Mucosa of rectum (tissue), 2 donors: ENCODE results near the gene PLCB4.

Experiments
- H3K27ac ChIP-seq, 2 donors: one replicate each; pipeline ENCODE4 v1.7.0; 2013; ENCODE audit warnings: inconsistent platforms in 2 of 2, low read depth in 2 of 2, low read length in 2 of 2
- H3K27me3 ChIP-seq, 2 donors: one replicate each; pipeline ENCODE4 v1.7.0; 2013; ENCODE audit warnings: low read length in 2 of 2; ENCODE audit not compliant: control insufficient read depth in 2 of 2, insufficient read depth in 2 of 2
- H3K36me3 ChIP-seq, 2 donors: one replicate each; pipeline ENCODE4 v1.7.0; 2013; ENCODE audit warnings: low read length in 2 of 2; ENCODE audit not compliant: control insufficient read depth in 2 of 2, insufficient read depth in 2 of 2
- H3K4me1 ChIP-seq, 2 donors: one replicate each; pipeline ENCODE4 v1.7.0; 2013; ENCODE audit warnings: low read length in 2 of 2, mild to moderate bottlenecking in 1 of 2; ENCODE audit not compliant: control insufficient read depth in 2 of 2, insufficient read depth in 2 of 2
- H3K4me3 ChIP-seq, 2 donors: one replicate each; pipeline ENCODE4 v1.7.0; 2013; ENCODE audit warnings: low read length in 2 of 2
- H3K9ac ChIP-seq, 2 donors: one replicate each; pipeline ENCODE4 v1.7.0; 2013; ENCODE audit warnings: low read length in 2 of 2, low read depth in 1 of 2, mild to moderate bottlenecking in 1 of 2
- H3K9me3 ChIP-seq, 2 donors: one replicate each; pipeline ENCODE4 v1.7.0; 2013; ENCODE audit warnings: low read length in 2 of 2; ENCODE audit not compliant: control insufficient read depth in 2 of 2
- donor health status: healthy.
- donor health status: Normal muscosa, but diverticular disease.

The PLCB4 gene

DNA sequence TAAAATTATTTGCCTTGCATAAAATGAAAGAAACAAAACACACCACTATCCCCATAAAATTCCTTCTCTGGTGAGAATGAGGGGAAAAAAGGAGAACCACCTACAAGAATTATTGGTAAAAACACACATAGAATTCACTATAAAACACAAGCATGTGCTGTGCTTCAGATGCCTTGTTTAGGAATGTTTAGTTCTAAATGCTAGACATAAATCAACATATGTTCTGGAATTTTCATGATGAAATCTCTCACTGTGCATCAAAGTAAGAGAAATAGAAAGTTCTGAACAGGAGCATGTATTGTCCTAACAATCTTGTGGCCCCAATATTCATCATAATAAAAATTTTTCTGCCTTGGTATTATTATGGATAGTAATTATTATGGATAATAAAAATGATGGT, 111.0 kb downstream of the PLCB4 start:
- H3K27me3 ChIP-seq, result no peaks in the 10 kb centered on the region
- no peak overlapping the region for H3K4me3 ChIP-seq
- H3K27ac ChIP-seq, result no peak overlapping the region
- no peaks in the 10 kb centered on the region for H3K9me3 ChIP-seq
- no peak overlapping the region for H3K9ac ChIP-seq
- no peaks in the 10 kb centered on the region for H3K4me1 ChIP-seq
- H3K36me3 ChIP-seq, result no peaks in the 10 kb centered on the region

DNA sequence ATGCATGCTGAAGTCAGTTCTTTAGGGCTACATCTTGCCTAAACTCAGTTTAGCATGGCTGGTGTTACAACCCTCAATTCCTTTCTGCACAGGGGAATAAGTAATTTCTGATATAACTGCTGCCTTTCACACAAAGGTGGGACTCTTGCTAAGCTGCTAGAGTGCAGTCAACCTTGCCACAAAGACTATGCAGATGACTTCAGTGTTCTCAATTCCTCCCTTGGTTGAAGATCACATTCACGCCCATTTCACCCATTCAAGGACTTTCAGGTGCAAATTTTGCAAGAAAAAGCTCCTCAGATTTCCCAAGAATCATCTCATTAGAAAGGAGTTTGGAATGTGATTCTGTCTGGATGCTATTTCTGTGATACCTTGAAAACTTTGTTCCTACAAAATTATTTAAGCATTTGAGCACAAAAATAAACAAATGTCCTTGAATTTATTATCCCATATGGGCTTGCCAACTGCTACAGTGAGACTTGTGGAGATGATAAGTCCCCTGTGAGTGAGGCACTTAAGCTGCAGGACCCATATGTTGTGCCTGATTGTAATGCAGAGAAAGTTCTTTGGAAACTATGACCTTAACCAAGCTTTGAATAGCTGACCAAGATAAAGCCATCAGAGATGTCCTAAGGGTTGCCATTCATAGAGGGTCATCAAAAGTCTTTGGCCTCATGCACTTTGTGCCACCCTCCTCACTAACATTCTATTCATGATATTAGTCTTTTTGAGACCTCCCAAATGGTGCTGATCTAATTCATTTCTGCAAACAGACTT, 111.8 kb downstream of the PLCB4 start:
- Histone ChIP-seq H3K9me3 (no peaks in the 10 kb centered on the region), H3K4me1 (no peaks in the 10 kb centered on the region), H3K36me3 (no peaks in the 10 kb centered on the region), H3K9ac (no peak overlapping the region), H3K27me3 (no peaks in the 10 kb centered on the region), H3K27ac (no peak overlapping the region), H3K4me3 (no peak overlapping the region)

- H3K36me3 ChIP-seq, result no peaks in the 10 kb centered on the region
- H3K27ac ChIP-seq, result no peak overlapping the region
- H3K4me1 ChIP-seq, result no peaks in the 10 kb centered on the region
- no peak overlapping the region for H3K9ac ChIP-seq
- no peak overlapping the region for H3K4me3 ChIP-seq
- H3K9me3 ChIP-seq, result no peaks in the 10 kb centered on the region
- H3K27me3 ChIP-seq, result no peaks in the 10 kb centered on the region
Observed at GRCh38 chr20:9185511-9185910, 116.6 kb downstream of the PLCB4 start.

DNA sequence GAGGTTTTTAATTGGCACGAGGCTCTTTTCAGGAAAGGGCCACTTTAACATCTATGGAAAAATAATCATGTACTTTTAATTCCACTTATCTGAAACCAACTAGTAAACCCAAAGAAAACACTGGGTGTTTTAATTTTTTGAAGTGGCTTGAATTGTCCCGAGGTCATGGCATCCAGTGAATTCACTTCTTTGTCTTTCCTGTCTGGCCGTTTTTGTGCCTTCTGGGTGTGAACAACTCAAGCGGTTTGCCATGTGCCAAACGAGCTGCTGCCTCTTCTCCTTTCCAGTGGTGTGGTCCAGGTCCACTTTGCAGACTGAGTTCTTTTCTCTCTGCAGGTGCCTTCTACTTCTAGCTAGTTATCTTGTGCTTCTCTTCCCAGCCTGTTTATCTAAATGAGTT, 117.5 kb downstream of the PLCB4 start:
- no peak overlapping the region for H3K9ac ChIP-seq
- H3K36me3 ChIP-seq, result no peaks in the 10 kb centered on the region
- H3K27ac ChIP-seq, result no peak overlapping the region
- H3K4me3 ChIP-seq, result no peak overlapping the region
- no peaks in the 10 kb centered on the region for H3K4me1 ChIP-seq
- H3K9me3 ChIP-seq, result no peaks in the 10 kb centered on the region
- H3K27me3 ChIP-seq, result no peaks in the 10 kb centered on the region

DNA sequence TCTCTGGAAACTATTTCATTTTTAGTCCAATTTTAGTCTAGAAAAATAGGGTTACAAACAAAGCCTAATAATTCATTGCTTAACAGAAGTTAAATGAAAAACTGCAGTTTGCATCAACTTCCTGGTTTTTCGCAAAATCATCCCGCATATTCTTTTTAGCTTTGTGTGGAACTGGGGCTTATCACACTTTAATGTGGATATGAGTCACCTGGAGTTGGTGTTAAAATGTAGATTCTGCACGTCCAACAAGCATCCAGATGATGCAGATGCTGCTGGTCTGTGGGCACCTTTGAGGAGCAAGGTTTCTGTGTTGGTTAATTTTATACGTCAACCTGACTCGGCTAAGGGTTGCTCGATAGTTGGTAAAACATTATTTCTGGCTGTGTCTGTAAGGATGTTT, 126.1 kb downstream of the PLCB4 start:
- H3K27me3 ChIP-seq, result no peaks in the 10 kb centered on the region
- no peaks in the 10 kb centered on the region for H3K36me3 ChIP-seq
- no peak overlapping the region for H3K9ac ChIP-seq
- no peaks in the 10 kb centered on the region for H3K9me3 ChIP-seq
- no peak overlapping the region for H3K4me3 ChIP-seq
- H3K4me1 ChIP-seq, result no peaks in the 10 kb centered on the region
- H3K27ac ChIP-seq, result no peak overlapping the region

GRCh38 chr20:9196110-9196509, 127.2 kb downstream of the PLCB4 start:
- Histone ChIP-seq H3K9me3 (no peaks in the 10 kb centered on the region), H3K9ac (no peak overlapping the region), H3K4me1 (no peaks in the 10 kb centered on the region), H3K36me3 (no peaks in the 10 kb centered on the region), H3K27ac (no peak overlapping the region), H3K4me3 (no peak overlapping the region), H3K27me3 (no peaks in the 10 kb centered on the region)

DNA sequence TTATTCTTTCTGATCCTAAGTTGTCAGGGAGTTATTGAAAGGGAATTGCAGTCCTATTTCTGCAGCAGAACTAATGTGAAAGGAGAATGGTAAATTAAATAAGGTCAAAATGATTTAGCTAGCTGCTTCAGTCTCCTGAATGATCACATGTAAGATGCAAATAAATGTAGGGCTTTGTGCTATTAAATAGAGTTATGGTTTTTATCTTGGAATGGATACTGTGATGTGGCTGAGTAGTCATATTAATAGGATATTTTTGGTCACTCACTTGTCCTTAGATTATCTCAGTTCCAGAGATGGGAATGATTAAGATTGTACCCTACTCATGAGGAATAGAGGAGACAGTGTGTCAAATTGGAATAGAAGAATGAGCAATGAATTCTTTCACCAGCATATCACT, 129.6 kb downstream of the PLCB4 start:
- Histone ChIP-seq H3K4me3 (no peak overlapping the region), H3K27ac (no peak overlapping the region), H3K36me3 (no peaks in the 10 kb centered on the region), H3K4me1 (peaks cover 2 to 5% of the 10 kb centered on the region in 2 donors), H3K9me3 (no peaks in the 10 kb centered on the region), H3K27me3 (no peaks in the 10 kb centered on the region), H3K9ac (no peak overlapping the region)

DNA sequence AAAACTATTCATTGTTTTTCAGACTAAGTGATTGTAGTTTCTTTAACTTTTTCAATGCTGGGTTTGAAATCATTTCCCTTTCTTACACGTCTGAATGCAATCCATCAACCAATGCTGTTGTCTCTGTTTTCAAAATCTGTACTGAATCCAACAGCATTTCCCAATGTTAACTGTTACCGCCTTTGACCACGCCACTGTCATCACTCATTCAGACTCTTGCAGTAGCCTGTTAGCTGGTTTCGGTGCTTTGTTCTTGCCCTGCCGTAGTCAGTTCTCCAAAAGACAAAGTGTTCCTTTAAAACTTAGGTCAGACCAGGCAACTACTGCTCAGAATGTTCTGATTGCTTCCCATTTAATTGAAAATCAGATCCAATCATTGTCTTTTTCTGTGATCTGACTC, 131.3 kb downstream of the PLCB4 start:
- Histone ChIP-seq H3K36me3 (no peaks in the 10 kb centered on the region), H3K9me3 (no peaks in the 10 kb centered on the region), H3K9ac (no peak overlapping the region), H3K27ac (no peak overlapping the region), H3K27me3 (no peaks in the 10 kb centered on the region), H3K4me1 (peaks cover 2 to 5% of the 10 kb centered on the region in 2 donors), H3K4me3 (no peak overlapping the region)

DNA sequence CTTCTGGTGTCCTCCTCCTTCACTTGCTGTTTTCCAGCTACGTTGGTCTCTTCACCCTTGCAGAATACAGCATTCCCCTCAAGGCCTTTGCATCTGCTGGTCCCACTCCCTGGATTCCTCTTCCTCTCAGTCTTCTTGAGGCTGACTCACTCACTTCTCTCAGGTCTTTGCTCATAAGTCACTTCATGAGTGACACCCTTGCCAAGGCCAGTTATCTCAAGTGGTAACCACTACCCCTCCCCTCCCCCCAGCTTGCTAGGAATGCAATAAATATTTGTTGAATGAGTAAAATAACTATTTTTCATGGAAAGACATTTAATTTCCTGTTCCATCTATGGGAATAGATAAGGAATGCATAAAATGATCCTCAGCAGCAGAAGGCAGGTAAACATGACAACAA, 131.7 kb downstream of the PLCB4 start:
- Histone ChIP-seq H3K9me3 (no peaks in the 10 kb centered on the region), H3K9ac (no peak overlapping the region), H3K27ac (no peak overlapping the region), H3K27me3 (no peaks in the 10 kb centered on the region), H3K4me1 (peaks cover 2 to 5% of the 10 kb centered on the region in 2 donors), H3K4me3 (no peak overlapping the region), H3K36me3 (no peaks in the 10 kb centered on the region)

- Histone ChIP-seq H3K4me1 (peaks cover 2 to 5% of the 10 kb centered on the region in 2 donors), H3K4me3 (no peak overlapping the region), H3K9me3 (no peaks in the 10 kb centered on the region), H3K36me3 (no peaks in the 10 kb centered on the region), H3K27ac (no peak overlapping the region), H3K27me3 (no peaks in the 10 kb centered on the region), H3K9ac (no peak overlapping the region)
Observed at GRCh38 chr20:9202420-9203080, 133.7 kb downstream of the PLCB4 start.
